ENCODE data around the gene LINS1. TPM values are rescaled to one million over a fixed set of nuclear protein-coding genes. Genes with fewer than 3 reads are reported as not detected.

Gene LINS1
- total RNA-seq, 4 donors from 2014 or later: 32.9 to 63.0 (median 53.3) TPM

DNA sequence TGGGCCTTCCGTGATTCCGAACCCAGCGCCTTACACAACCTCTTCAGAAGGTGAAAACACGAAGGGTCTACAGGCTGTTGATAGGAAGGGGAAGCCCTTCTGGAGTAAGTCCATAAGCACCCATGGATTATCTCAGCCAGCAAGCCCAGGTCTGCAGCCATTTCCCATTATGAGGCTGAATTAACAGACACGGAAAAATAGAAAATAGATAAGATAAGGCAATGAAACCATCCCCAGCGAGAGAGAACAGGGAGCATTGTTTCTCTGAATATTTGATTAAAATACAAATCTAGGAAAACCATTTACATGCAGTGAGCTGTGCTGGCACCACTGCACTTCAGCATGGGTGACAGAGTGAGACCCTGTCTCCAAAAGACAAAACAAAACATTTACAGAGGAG, 57.0 kb downstream of the LINS1 start:
- intact Hi-C loops (cut with DNase I): no loop called here
- WGBS, 2 donors: 86 to 88% methylated on average over 6 of the region's 6 CpGs
- no peaks in the 10 kb centered on the region for H3K9me3 ChIP-seq
- no peaks in the 10 kb centered on the region for H3K4me1 ChIP-seq
- no peaks in the 10 kb centered on the region for H3K36me3 ChIP-seq
- no peak for DNase-seq
- H3K4me3 ChIP-seq (replicated peaks in 1 of 3): no peak overlapping the region
- H3K27me3 ChIP-seq: no peaks in the 10 kb centered on the region
- H3K27ac ChIP-seq: no peak overlapping the region
- TF ChIP-seq, protein P1, sequence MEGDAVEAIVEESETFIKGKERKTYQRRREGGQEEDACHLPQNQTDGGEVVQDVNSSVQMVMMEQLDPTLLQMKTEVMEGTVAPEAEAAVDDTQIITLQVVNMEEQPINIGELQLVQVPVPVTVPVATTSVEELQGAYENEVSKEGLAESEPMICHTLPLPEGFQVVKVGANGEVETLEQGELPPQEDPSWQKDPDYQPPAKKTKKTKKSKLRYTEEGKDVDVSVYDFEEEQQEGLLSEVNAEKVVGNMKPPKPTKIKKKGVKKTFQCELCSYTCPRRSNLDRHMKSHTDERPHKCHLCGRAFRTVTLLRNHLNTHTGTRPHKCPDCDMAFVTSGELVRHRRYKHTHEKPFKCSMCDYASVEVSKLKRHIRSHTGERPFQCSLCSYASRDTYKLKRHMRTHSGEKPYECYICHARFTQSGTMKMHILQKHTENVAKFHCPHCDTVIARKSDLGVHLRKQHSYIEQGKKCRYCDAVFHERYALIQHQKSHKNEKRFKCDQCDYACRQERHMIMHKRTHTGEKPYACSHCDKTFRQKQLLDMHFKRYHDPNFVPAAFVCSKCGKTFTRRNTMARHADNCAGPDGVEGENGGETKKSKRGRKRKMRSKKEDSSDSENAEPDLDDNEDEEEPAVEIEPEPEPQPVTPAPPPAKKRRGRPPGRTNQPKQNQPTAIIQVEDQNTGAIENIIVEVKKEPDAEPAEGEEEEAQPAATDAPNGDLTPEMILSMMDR (IDR thresholded peaks at IDR 0.05): no peak
- TF ChIP-seq POLR2A (IDR thresholded peaks at IDR 0.05): no peak

DNA sequence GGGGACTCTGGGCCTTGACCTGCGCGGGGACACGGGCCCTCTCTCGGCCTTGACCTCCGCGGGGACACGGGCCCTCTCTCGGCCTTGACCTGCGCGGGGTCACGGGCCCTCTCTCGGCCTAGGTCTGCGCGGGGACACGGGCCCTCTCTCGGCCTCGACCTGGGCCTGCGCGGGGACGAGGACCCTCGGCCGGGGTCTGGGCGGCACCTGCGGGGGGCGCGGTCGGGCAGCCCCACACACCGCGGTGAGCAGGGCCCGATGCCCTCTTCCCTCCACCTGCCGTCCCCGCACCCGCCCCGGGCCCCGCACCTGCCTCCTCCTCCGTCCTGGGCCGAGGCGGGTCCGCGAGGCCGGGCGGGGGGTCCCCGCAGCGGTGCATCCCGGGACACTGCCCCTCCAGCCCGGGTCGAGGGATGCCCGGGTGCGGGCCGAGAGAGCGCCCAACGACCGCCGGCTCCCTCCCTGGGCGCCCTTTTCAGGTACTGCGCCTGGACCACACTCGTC, 57.6 kb downstream of the LINS1 start:
- Histone ChIP-seq H3K36me3 (no peaks in the 10 kb centered on the region), H3K4me1 (no peaks in the 10 kb centered on the region), H3K27me3 (no peaks in the 10 kb centered on the region), H3K4me3 (replicated peaks in 1 of 3) (no peak overlapping the region), H3K9me3 (no peaks in the 10 kb centered on the region), H3K27ac (no peak overlapping the region)
- no peak for TF ChIP-seq POLR2A (IDR thresholded peaks at IDR 0.05)
- TF ChIP-seq, protein P1 (IDR thresholded peaks at IDR 0.05): no peak
- no peak for DNase-seq
- intact Hi-C loops (cut with DNase I): no loop called here
- 38 to 62% methylated on average over 16 to 39 of the region's 57 CpGs for WGBS, 2 donors

DNA sequence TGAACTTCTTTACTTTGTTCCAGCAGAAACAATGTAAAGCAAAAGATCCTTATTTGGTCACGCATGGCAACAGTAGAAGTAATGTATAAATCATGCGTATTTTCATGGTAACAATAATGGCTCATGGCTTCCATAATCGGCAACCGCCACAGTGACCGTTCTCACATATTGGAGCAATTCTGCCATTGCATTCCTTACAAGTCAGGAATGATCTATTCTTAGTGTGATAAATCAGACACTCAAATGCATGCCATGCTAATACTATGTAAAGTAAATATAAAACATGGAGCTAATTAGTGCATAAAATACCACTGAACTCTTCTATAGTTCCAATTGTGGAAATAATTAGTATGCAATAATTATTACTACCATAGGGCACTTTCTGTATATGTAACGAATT, 59.7 kb downstream of the LINS1 start:
- no peak for DNase-seq
- no peaks in the 10 kb centered on the region for H3K9me3 ChIP-seq
- H3K27me3 ChIP-seq: no peaks in the 10 kb centered on the region
- 93 to 94% methylated on average over 6 of the region's 6 CpGs for WGBS, 2 donors
- no peak overlapping the region for H3K4me3 ChIP-seq (replicated peaks in 1 of 3)
- H3K36me3 ChIP-seq: no peaks in the 10 kb centered on the region
- no peaks in the 10 kb centered on the region for H3K4me1 ChIP-seq
- TF ChIP-seq POLR2A (IDR thresholded peaks at IDR 0.05): no peak
- TF ChIP-seq, protein P1 (IDR thresholded peaks at IDR 0.05): no peak
- intact Hi-C loops (cut with DNase I): no loop called here
- H3K27ac ChIP-seq: no peak overlapping the region

DNA sequence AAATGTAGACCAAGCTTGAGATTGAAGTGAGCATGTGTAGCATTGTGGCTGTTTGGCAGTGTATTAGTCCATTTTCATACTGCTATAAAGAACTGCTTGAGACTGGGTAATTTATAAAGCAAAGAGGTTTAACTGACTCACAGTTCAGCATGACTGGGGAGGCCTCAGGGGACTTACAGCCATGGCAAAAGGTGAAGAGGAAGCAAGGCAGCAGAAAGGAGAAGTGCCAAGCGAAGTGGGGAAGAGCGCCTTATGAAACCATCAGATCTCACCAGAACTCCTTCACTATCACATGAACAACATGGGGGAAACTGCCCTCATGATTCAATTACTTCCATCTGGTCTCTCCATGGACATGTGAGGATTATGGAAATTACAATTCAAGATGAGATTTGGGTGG, 64.7 kb downstream of the LINS1 start:
- intact Hi-C loops (cut with DNase I): no loop called here
- Histone ChIP-seq H3K27ac (no peak overlapping the region), H3K27me3 (no peaks in the 10 kb centered on the region)

DNA sequence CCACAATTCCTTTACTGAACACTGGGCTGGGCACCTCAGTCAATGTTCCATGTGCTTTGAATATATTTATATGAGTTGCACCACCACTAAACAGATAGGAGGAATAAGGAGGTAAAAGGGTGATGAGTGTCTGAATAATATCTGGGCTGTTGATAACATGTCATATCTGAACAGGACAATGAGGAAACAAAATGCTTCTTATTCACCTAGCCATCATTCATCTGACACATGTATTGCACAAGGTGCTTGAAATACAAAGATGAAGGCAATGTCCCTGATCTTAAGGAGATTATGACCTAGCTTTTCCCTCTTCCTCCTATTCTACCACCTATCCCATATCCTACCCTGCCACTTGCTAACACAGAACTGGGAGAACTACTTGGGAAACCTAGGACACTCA, 65.3 kb downstream of the LINS1 start:
- no peaks in the 10 kb centered on the region for H3K27me3 ChIP-seq
- TF ChIP-seq, protein P1 (IDR thresholded peaks at IDR 0.05): no peak
- TF ChIP-seq POLR2A (IDR thresholded peaks at IDR 0.05): no peak
- no peak for DNase-seq
- H3K4me1 ChIP-seq: no peaks in the 10 kb centered on the region
- H3K36me3 ChIP-seq: no peaks in the 10 kb centered on the region
- no peaks in the 10 kb centered on the region for H3K9me3 ChIP-seq
- intact Hi-C loops (cut with DNase I): no loop called here
- H3K27ac ChIP-seq: no peak overlapping the region
- H3K4me3 ChIP-seq (replicated peaks in 1 of 3): no peak overlapping the region

More for the DNA sequence above, 64.7 kb downstream of the LINS1 start:
- Histone ChIP-seq H3K4me1 (no peaks in the 10 kb centered on the region), H3K4me3 (replicated peaks in 1 of 3) (no peak overlapping the region), H3K9me3 (no peaks in the 10 kb centered on the region), H3K36me3 (no peaks in the 10 kb centered on the region)
- WGBS, 2 donors: 31 to 36% methylated on average over 2 of the region's 2 CpGs
- TF ChIP-seq POLR2A (IDR thresholded peaks at IDR 0.05): no peak
- TF ChIP-seq, protein P1 (IDR thresholded peaks at IDR 0.05): no peak
- DNase-seq: no peak
